GM15510 (cell line): ENCODE data around the gene SYCN.

Source experiments
- POLR2A ChIP-seq: IDR thresholded peaks from 3 replicates; pipeline ENCODE4 v1.6.1; 2011; ENCODE audit warnings: borderline replicate concordance; ENCODE audit not compliant: insufficient read length; ENCODE audit errors: extremely low read depth

The SYCN gene

GRCh38 chr19:39205449-39205764, 1.3 kb upstream of the SYCN start:
- TF ChIP-seq POLR2A: no peak

GRCh38 chr19:39202998-39203355, 1.1 kb downstream of the SYCN start:
- no peak for TF ChIP-seq POLR2A

GRCh38 chr19:39200803-39201115, 3.3 kb downstream of the SYCN start:
- no peak for TF ChIP-seq POLR2A

- TF ChIP-seq POLR2A: no peak
These were observed 3.8 kb downstream of the SYCN start for GRCh38 chr19:39200066-39200802.

GRCh38 chr19:39199025-39199424, 5.0 kb downstream of the SYCN start:
- no peak for TF ChIP-seq POLR2A

GRCh38 chr19:39197808-39198207, 6.3 kb downstream of the SYCN start:
- TF ChIP-seq POLR2A: no peak

GRCh38 chr19:39196860-39197562, 7.1 kb downstream of the SYCN start, which contains the start of gene NCCRP1:
Gene NCCRP1 (plus strand): TSS chr19:39196964. CDS start chr19:39196983, 19 bp downstream.
- no peak for TF ChIP-seq POLR2A

GRCh38 chr19:39196320-39196719, 7.7 kb downstream of the SYCN start:
- TF ChIP-seq POLR2A: no peak

- no peak for TF ChIP-seq POLR2A
These were observed 8.3 kb downstream of the SYCN start for GRCh38 chr19:39195755-39196154.

GRCh38 chr19:39194832-39195542, 9.1 kb downstream of the SYCN start:
- no peak for TF ChIP-seq POLR2A

- no peak for TF ChIP-seq POLR2A
These were observed 10.3 kb downstream of the SYCN start for GRCh38 chr19:39193803-39194202.

- TF ChIP-seq POLR2A: no peak
These were observed 11.2 kb downstream of the SYCN start for GRCh38 chr19:39192846-39193245.

GRCh38 chr19:39190768-39191167, 13.3 kb downstream of the SYCN start:
- no peak for TF ChIP-seq POLR2A

- TF ChIP-seq POLR2A: no peak
These were observed 15.1 kb downstream of the SYCN start for GRCh38 chr19:39188960-39189359.

GRCh38 chr19:39187552-39187943, 16.5 kb downstream of the SYCN start:
- TF ChIP-seq POLR2A: no peak

- TF ChIP-seq POLR2A: no peak
These were observed 17.7 kb downstream of the SYCN start for GRCh38 chr19:39186391-39186790.

- TF ChIP-seq POLR2A: no peak
These were observed 21.0 kb downstream of the SYCN start for GRCh38 chr19:39183104-39183503.

- no peak for TF ChIP-seq POLR2A
These were observed 21.9 kb downstream of the SYCN start for GRCh38 chr19:39182174-39182505.
